IMR-90 (cell line): Measurements from ENCODE around the gene DTX1.

ENCODE experiments used
- POLR2A ChIP-seq: IDR thresholded peaks from 2 replicates; pipeline ENCODE4 v1.6.1; 2012; ENCODE audit warnings: mild to moderate bottlenecking, low read depth, low read length
- RAD21 ChIP-seq: IDR thresholded peaks from 2 replicates; pipeline ENCODE4 v1.6.1; 2012; ENCODE audit warnings: low read length, improper control_type of control experiment
- RFX5 ChIP-seq: IDR thresholded peaks from 2 replicates; pipeline ENCODE4 v1.8.0; 2012; ENCODE audit warnings: low read depth, mild to moderate bottlenecking, low read length, moderate library complexity
- TF ChIP-seq, protein P1 (sequence below): conservative IDR thresholded peaks from 2 replicates; pipeline ENCODE4 v1.5.1; 2012; ENCODE audit warnings: mild to moderate bottlenecking, low read depth, low read length, improper control_type of control experiment

DNA sequence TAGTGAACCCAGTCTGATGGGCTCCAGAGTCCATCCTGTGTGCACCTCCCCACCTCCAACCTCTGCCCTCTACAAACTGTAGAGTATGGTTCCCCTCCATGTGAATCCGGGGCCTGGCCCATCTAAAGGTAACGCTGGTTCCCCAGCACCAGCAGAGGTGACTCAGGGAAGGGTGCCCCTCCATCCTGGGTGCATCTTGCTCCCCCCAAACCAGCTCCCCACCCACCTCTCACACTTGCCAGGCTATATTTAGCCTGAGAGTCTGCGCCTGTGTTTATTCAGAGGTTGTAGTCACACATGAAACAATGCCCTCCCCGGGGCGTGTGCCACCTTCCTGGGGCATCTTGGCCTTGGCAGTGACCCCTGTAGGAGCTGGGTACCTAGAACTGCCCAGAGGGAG lies 52.8 kb downstream of the DTX1 start:
- TF ChIP-seq, protein P1, sequence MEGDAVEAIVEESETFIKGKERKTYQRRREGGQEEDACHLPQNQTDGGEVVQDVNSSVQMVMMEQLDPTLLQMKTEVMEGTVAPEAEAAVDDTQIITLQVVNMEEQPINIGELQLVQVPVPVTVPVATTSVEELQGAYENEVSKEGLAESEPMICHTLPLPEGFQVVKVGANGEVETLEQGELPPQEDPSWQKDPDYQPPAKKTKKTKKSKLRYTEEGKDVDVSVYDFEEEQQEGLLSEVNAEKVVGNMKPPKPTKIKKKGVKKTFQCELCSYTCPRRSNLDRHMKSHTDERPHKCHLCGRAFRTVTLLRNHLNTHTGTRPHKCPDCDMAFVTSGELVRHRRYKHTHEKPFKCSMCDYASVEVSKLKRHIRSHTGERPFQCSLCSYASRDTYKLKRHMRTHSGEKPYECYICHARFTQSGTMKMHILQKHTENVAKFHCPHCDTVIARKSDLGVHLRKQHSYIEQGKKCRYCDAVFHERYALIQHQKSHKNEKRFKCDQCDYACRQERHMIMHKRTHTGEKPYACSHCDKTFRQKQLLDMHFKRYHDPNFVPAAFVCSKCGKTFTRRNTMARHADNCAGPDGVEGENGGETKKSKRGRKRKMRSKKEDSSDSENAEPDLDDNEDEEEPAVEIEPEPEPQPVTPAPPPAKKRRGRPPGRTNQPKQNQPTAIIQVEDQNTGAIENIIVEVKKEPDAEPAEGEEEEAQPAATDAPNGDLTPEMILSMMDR, result no peak
- TF ChIP-seq RAD21, result no peak
- no peak for TF ChIP-seq POLR2A
- TF ChIP-seq RFX5, result no peak
